RWPE1 (cell line): ENCODE results near the gene SNX30.

Experiments
- CTCF ChIA-PET: fragments of 350-600 bp; sonication (Branson Sonifier 250); formaldehyde crosslinking; extraction: SDS; loops from one replicate; lab custom pipeline; 2021; lab: Yijun Ruan, JAX
- POLR2A ChIA-PET: fragments of 400-600 bp; formaldehyde crosslinking; extraction: SDS; loops from one replicate; lab custom pipeline; 2020; ENCODE audit warnings: antibody characterized with exemption; ENCODE audit not compliant: low non-redundant PET; lab: Yijun Ruan, JAX
- DNase-seq: peaks from one replicate; pipeline ENCODE4 v3.0.0; 2012; ENCODE audit warnings: low spot score
- H3K27ac ChIP-seq: fragments of 450-650 bp; 2 replicates; pipeline ENCODE4 v1.5.1; 2017
- TF ChIP-seq, protein P1 (sequence below): fragments of 450-650 bp; conservative IDR thresholded peaks from 2 replicates; pipeline ENCODE4 v1.5.1; 2017; ENCODE audit warnings: low read depth, mild to moderate bottlenecking

SNX30 gene

GRCh38 chr9:112860451-112860850, 109.9 kb downstream of the SNX30 start:
- CTCF ChIA-PET = no interaction called here
- DNase-seq = no peak
- POLR2A ChIA-PET = no interaction called here
- no peak overlapping the region for H3K27ac ChIP-seq
- TF ChIP-seq, protein P1, sequence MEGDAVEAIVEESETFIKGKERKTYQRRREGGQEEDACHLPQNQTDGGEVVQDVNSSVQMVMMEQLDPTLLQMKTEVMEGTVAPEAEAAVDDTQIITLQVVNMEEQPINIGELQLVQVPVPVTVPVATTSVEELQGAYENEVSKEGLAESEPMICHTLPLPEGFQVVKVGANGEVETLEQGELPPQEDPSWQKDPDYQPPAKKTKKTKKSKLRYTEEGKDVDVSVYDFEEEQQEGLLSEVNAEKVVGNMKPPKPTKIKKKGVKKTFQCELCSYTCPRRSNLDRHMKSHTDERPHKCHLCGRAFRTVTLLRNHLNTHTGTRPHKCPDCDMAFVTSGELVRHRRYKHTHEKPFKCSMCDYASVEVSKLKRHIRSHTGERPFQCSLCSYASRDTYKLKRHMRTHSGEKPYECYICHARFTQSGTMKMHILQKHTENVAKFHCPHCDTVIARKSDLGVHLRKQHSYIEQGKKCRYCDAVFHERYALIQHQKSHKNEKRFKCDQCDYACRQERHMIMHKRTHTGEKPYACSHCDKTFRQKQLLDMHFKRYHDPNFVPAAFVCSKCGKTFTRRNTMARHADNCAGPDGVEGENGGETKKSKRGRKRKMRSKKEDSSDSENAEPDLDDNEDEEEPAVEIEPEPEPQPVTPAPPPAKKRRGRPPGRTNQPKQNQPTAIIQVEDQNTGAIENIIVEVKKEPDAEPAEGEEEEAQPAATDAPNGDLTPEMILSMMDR = no peak

- CTCF ChIA-PET = no interaction called here
These were observed 110.6 kb downstream of the SNX30 start for GRCh38 chr9:112861155-112861554.

DNA sequence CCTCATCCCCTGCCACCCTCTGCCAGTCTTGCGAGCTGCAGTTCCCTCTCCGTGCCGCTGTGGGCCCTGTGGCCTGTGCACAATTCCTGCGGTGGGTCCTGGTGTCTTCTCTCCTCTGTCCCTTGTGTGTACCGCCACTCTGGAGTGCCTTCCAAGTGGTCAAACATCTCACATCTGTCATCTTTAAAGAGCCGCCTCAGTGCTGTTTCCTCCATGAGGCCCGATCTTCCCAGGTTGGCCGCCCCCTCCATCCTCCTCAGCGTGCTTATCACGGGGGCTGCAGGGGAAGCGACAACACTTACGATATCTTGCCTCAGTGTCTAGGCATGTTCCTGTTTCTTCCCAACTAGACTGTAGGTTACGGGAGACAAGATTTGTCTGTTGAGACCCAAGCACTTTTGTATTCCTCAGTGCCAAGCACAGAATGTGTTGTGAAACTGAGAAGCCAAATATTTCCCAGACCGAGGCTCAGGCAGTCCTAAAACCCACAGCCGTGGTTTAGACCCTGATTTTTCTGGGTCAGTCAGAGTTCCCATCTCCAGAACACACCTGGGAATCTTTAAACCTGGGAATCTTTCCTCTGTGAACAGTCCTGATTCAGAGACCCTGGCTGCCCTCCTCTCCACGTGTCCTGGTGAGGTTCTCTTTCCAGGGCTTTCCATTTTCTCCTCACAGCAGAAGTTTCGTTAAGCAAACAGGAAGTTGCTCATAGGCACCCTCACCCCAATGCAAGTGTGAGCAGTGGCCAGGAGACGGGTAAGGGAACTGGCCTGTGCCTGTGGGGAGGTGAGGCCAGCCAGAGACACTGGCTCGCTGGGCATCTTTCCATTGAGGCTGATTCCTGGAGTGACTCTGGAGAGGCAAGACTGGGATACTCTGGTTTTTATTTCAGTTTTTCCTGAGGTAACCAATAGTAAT, 111.3 kb downstream of the SNX30 start:
- H3K27ac ChIP-seq = no peak overlapping the region
- TF ChIP-seq, protein P1 = no peak
- DNase-seq = no peak
- ChIA-PET CTCF (interaction anchor here (0.6 to 1.3 kb wide), 2 partner anchors 41 to 448 kb away, joined by 3 to 5 read pairs; no protein-coding TSS in a partner anchor), POLR2A (no interaction called here)

More at GRCh38 chr9:112861155-112861554, 110.6 kb downstream of the SNX30 start:
- POLR2A ChIA-PET = no interaction called here
- H3K27ac ChIP-seq = no peak overlapping the region
- no peak for DNase-seq
- TF ChIP-seq, protein P1 = no peak

DNA sequence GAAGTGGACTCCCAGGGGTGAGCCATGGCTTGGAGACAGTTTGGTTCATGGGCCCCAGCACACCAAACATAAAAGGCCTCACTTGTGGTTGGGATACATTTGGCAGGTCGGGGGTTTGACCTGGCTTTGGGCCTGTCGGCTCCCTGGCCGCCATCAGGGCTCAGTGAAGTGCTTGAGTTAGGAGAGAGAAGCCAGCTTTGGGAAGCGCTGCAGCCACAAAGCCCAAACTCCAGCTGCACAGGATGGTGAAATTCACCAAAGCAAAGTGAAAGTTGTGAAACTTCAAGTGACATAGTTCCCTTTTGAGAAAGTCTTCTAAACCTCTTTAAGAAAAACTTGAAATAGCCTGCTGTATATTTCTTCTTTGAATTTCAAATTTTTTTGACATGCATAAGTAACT, 112.7 kb downstream of the SNX30 start:
- ChIA-PET CTCF (interaction anchor here (1.3 kb wide), 1 partner anchor 40 kb away, joined by 5 read pairs; no protein-coding TSS in a partner anchor), POLR2A (no interaction called here)
- H3K27ac ChIP-seq = no peak overlapping the region
- TF ChIP-seq, protein P1 = no peak
- DNase-seq = no peak

DNA sequence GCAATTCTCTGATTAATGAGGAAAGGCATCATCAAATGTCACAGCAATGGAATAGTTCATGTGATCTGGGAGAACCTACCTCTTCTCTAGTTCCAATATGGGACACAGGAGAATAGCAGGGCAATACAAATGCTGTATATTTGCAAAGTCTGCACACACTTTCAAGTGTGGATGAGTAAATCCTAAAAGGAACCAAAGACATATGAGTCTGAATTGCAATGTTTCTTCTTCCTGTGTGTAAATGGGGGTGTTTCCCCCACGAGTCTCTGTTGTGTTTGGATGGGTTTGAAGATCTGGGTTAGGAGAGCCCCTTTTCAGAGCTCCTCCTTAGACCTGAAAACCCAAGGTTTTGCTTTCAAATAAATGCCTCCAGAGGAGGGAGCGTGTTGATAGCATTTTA, 113.2 kb downstream of the SNX30 start:
- POLR2A ChIA-PET = no interaction called here
- TF ChIP-seq, protein P1 = no peak
- no peak overlapping the region for H3K27ac ChIP-seq
- DNase-seq = no peak
- CTCF ChIA-PET = no interaction called here

GRCh38 chr9:112864403-112864802, 113.8 kb downstream of the SNX30 start:
- CTCF ChIA-PET = interaction anchor here (0.5 to 0.6 kb wide), 2 partner anchors 38 to 943 kb away, joined by 4 read pairs; no protein-coding TSS in a partner anchor
- DNase-seq = no peak
- TF ChIP-seq, protein P1 = no peak
- POLR2A ChIA-PET = no interaction called here
- no peak overlapping the region for H3K27ac ChIP-seq
